Astrocyte (in vitro differentiated cells and primary cell): Measurements from ENCODE around the gene BPTF. TPM values are rescaled to one million over a fixed set of nuclear protein-coding genes. Genes with fewer than 3 reads are reported as not detected.

Experiments
- DNase-seq: peaks from one replicate; pipeline ENCODE4 v3.0.0-alpha.2; 2010; ENCODE audit warnings: low read depth
- FAIRE-seq: peaks from 2 replicates; lab custom pipeline; 2011; peaks lifted over from hg19 to GRCh38; lab: Jason Lieb, UNC
- H2AFZ ChIP-seq: 2 replicates; pipeline ENCODE4 v1.6.0; 2012; ENCODE audit warnings: low read depth, low read length, inconsistent platforms
- H3K27ac ChIP-seq: 2 replicates; pipeline ENCODE4 v1.5.1; 2011; ENCODE audit warnings: low read depth, low read length, inconsistent platforms
- H3K27me3 ChIP-seq: 2 replicates; pipeline ENCODE4 v1.6.0; 2011; ENCODE audit warnings: low read length, inconsistent platforms; ENCODE audit not compliant: insufficient read depth
- H3K36me3 ChIP-seq: 2 replicates; pipeline ENCODE4 v1.5.1; 2011; ENCODE audit warnings: low read length, inconsistent platforms; ENCODE audit not compliant: insufficient read depth
- H3K4me1 ChIP-seq: 2 replicates; pipeline ENCODE4 v1.5.1; 2011; ENCODE audit warnings: low read length, inconsistent platforms; ENCODE audit not compliant: insufficient read depth
- H3K4me2 ChIP-seq: 2 replicates; pipeline ENCODE4 v1.6.0; 2012; ENCODE audit warnings: low read length, inconsistent platforms
- H3K4me3 ChIP-seq: 2 replicates; pipeline ENCODE4 v1.5.1; 2011; ENCODE audit warnings: low read depth, mild to moderate bottlenecking, low read length, inconsistent platforms; ENCODE audit not compliant: insufficient read depth
- H3K79me2 ChIP-seq: 2 replicates; pipeline ENCODE4 v1.6.0; 2012; ENCODE audit warnings: mild to moderate bottlenecking, low read length, inconsistent platforms; ENCODE audit not compliant: insufficient read depth
- H3K9ac ChIP-seq: 2 replicates; pipeline ENCODE4 v1.6.0; 2012; ENCODE audit warnings: mild to moderate bottlenecking, low read length, inconsistent platforms
- H3K9me3 ChIP-seq: 2 replicates; pipeline ENCODE4 v1.5.1; 2012; ENCODE audit warnings: low read depth, mild to moderate bottlenecking, low read length, inconsistent platforms; ENCODE audit not compliant: insufficient read depth
- H4K20me1 ChIP-seq: 2 replicates; pipeline ENCODE4 v1.6.0; 2012; ENCODE audit warnings: low read length, inconsistent platforms; ENCODE audit not compliant: insufficient read depth
- H3K27ac Mint-ChIP-seq: one replicate; pipeline ENCODE4 v1.8.0; 2021; ENCODE audit warnings: mild to moderate bottlenecking, mixed read lengths; ENCODE audit not compliant: unreplicated experiment
- H3K27me3 Mint-ChIP-seq: one replicate; pipeline ENCODE4 v1.8.0; 2021; ENCODE audit warnings: low read depth, mixed read lengths; ENCODE audit not compliant: unreplicated experiment
- H3K36me3 Mint-ChIP-seq: one replicate; pipeline ENCODE4 v1.8.0; 2021; ENCODE audit warnings: low read depth, mixed read lengths; ENCODE audit not compliant: unreplicated experiment
- H3K4me1 Mint-ChIP-seq: one replicate; pipeline ENCODE4 v1.8.0; 2021; ENCODE audit warnings: low read depth, mixed read lengths; ENCODE audit not compliant: unreplicated experiment
- H3K4me3 Mint-ChIP-seq: one replicate; pipeline ENCODE4 v1.8.0; 2021; ENCODE audit warnings: mild to moderate bottlenecking, moderate library complexity, mixed read lengths; ENCODE audit not compliant: unreplicated experiment
- H3K9me3 Mint-ChIP-seq: one replicate; pipeline ENCODE4 v1.8.0; 2021; ENCODE audit warnings: mild to moderate bottlenecking, mixed read lengths; ENCODE audit not compliant: unreplicated experiment
- CTCF ChIP-seq: IDR thresholded peaks from 2 replicates; pipeline ENCODE4 v1.5.1; 2011; ENCODE audit warnings: low read depth, mild to moderate bottlenecking, inconsistent platforms, low read length, moderate library complexity; ENCODE audit not compliant: insufficient read depth
- EZH2 ChIP-seq: IDR thresholded peaks from 2 replicates; pipeline ENCODE4 v1.6.1; 2012; ENCODE audit warnings: mild to moderate bottlenecking, low read length, inconsistent platforms; ENCODE audit not compliant: insufficient read depth
- total RNA-seq: library from RNA; stranded (reverse); gene quantifications from 2 replicates; pipeline ENCODE4 v1.2.1, GENCODE V29; 2021

The BPTF gene
- total RNA-seq, 1 donor from 2014 or later = 72.7 TPM

- Histone ChIP-seq H3K27me3 (no peaks in the 10 kb centered on the region), H3K9me3 (no peaks in the 10 kb centered on the region), H3K4me2 (no peak overlapping the region), H3K9ac (no peak overlapping the region), H3K27ac (no peak overlapping the region), H2AFZ (no peak overlapping the region), H3K4me1 (no peaks in the 10 kb centered on the region), H3K36me3 (no peaks in the 10 kb centered on the region), H3K79me2 (peaks cover 60% of the 10 kb centered on the region), H4K20me1 (peaks cover 45% of the 10 kb centered on the region), H3K4me3 (no peak overlapping the region)
- TF ChIP-seq EZH2 (no peak), CTCF (no peak)
- Mint-ChIP-seq H3K27me3 (no peaks in the 10 kb centered on the region), H3K9me3 (no peaks in the 10 kb centered on the region), H3K27ac (no peak overlapping the region), H3K36me3 (no peaks in the 10 kb centered on the region), H3K4me3 (no peak overlapping the region), H3K4me1 (peaks cover 3% of the 10 kb centered on the region)
- no peak for FAIRE-seq
- DNase-seq = no peak
These were observed 42.9 kb downstream of the BPTF start for GRCh38 chr17:67868176-67868575.

GRCh38 chr17:67879662-67880061, 54.4 kb downstream of the BPTF start:
- Histone ChIP-seq H3K79me2 (peaks cover 19% of the 10 kb centered on the region), H3K4me1 (no peaks in the 10 kb centered on the region), H3K4me3 (no peak overlapping the region), H3K9ac (no peak overlapping the region), H3K27me3 (no peaks in the 10 kb centered on the region), H3K9me3 (no peaks in the 10 kb centered on the region), H3K36me3 (peaks cover 19% of the 10 kb centered on the region), H3K4me2 (no peak overlapping the region), H2AFZ (no peak overlapping the region), H4K20me1 (peaks cover 17% of the 10 kb centered on the region), H3K27ac (no peak overlapping the region)
- no peak for FAIRE-seq
- DNase-seq = no peak
- Mint-ChIP-seq H3K4me3 (no peak overlapping the region), H3K4me1 (no peaks in the 10 kb centered on the region), H3K27me3 (no peaks in the 10 kb centered on the region), H3K36me3 (peaks cover 2% of the 10 kb centered on the region), H3K9me3 (no peaks in the 10 kb centered on the region), H3K27ac (no peak overlapping the region)
- TF ChIP-seq EZH2 = no peak
- no peak for TF ChIP-seq CTCF

DNA sequence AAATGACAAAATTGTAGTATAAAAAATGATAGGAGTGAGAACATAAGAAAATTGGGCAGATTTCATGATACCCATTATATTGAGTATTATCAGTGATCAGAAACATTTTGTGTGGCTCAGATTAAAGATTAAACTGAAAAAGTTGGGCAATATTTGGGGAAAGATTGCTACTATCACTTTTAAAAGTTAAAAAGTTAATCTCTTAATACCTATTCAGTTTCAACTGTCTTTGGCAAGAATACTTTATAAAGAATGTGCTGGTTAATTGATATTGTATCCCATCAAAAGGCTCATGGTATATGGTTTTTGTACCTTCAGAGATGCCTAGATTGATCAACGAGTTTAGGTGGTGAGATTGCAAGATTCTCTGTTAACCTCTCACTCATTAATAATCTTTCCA, 55.8 kb downstream of the BPTF start:
- DNase-seq (no peak), FAIRE-seq (no peak)
- peaks cover 14% of the 10 kb centered on the region for H3K36me3 ChIP-seq
- no peak overlapping the region for H3K9ac ChIP-seq
- H3K27ac ChIP-seq = no peak overlapping the region
- no peaks in the 10 kb centered on the region for H3K9me3 ChIP-seq
- no peaks in the 10 kb centered on the region for H3K27me3 ChIP-seq
- peaks cover 5% of the 10 kb centered on the region for H3K36me3 Mint-ChIP-seq
- no peak overlapping the region for H2AFZ ChIP-seq
- no peaks in the 10 kb centered on the region for H3K4me1 Mint-ChIP-seq
- no peaks in the 10 kb centered on the region for H3K4me1 ChIP-seq
- H3K4me3 Mint-ChIP-seq = no peak overlapping the region
- no peak overlapping the region for H3K4me3 ChIP-seq
- TF ChIP-seq CTCF = no peak
- TF ChIP-seq EZH2 = no peak
- no peaks in the 10 kb centered on the region for H3K27me3 Mint-ChIP-seq
- no peak overlapping the region for H3K4me2 ChIP-seq
- peaks cover 19% of the 10 kb centered on the region for H3K79me2 ChIP-seq
- H4K20me1 ChIP-seq = peaks cover 17% of the 10 kb centered on the region
- no peaks in the 10 kb centered on the region for H3K9me3 Mint-ChIP-seq
- no peak overlapping the region for H3K27ac Mint-ChIP-seq
